ENCODE measurements around the gene MOGAT2. TPM values are rescaled to one million over a fixed set of nuclear protein-coding genes. Genes with fewer than 3 reads are reported as not detected.

MOGAT2 gene
- total and polyA plus RNA-seq, 2 of the 13 experiments (the other 11 are each of a cell fraction or from before 2014, with no cell fraction given), result 27.2 to 27.8 TPM

DNA sequence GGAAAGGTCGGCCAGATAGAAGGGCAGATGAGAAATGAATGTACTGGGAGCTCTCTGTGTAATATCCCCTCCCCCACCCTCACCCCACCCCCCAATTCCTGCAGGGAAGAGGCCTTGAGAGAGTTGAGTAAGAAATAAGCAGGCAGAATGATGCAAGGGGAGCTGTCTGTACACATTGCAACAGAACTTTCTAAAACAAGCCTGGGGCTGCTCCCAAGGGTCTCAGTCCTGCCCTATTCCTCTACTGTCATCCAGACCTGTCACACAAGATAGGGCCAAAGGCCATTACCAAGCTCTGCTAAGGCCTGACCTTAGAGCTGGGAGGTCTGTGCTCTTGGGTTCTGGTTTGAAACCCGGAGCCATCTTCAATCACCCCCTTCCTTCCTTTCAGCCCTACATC, 45.2 kb downstream of the MOGAT2 start (continued):
- TF ChIP-seq, protein P1, sequence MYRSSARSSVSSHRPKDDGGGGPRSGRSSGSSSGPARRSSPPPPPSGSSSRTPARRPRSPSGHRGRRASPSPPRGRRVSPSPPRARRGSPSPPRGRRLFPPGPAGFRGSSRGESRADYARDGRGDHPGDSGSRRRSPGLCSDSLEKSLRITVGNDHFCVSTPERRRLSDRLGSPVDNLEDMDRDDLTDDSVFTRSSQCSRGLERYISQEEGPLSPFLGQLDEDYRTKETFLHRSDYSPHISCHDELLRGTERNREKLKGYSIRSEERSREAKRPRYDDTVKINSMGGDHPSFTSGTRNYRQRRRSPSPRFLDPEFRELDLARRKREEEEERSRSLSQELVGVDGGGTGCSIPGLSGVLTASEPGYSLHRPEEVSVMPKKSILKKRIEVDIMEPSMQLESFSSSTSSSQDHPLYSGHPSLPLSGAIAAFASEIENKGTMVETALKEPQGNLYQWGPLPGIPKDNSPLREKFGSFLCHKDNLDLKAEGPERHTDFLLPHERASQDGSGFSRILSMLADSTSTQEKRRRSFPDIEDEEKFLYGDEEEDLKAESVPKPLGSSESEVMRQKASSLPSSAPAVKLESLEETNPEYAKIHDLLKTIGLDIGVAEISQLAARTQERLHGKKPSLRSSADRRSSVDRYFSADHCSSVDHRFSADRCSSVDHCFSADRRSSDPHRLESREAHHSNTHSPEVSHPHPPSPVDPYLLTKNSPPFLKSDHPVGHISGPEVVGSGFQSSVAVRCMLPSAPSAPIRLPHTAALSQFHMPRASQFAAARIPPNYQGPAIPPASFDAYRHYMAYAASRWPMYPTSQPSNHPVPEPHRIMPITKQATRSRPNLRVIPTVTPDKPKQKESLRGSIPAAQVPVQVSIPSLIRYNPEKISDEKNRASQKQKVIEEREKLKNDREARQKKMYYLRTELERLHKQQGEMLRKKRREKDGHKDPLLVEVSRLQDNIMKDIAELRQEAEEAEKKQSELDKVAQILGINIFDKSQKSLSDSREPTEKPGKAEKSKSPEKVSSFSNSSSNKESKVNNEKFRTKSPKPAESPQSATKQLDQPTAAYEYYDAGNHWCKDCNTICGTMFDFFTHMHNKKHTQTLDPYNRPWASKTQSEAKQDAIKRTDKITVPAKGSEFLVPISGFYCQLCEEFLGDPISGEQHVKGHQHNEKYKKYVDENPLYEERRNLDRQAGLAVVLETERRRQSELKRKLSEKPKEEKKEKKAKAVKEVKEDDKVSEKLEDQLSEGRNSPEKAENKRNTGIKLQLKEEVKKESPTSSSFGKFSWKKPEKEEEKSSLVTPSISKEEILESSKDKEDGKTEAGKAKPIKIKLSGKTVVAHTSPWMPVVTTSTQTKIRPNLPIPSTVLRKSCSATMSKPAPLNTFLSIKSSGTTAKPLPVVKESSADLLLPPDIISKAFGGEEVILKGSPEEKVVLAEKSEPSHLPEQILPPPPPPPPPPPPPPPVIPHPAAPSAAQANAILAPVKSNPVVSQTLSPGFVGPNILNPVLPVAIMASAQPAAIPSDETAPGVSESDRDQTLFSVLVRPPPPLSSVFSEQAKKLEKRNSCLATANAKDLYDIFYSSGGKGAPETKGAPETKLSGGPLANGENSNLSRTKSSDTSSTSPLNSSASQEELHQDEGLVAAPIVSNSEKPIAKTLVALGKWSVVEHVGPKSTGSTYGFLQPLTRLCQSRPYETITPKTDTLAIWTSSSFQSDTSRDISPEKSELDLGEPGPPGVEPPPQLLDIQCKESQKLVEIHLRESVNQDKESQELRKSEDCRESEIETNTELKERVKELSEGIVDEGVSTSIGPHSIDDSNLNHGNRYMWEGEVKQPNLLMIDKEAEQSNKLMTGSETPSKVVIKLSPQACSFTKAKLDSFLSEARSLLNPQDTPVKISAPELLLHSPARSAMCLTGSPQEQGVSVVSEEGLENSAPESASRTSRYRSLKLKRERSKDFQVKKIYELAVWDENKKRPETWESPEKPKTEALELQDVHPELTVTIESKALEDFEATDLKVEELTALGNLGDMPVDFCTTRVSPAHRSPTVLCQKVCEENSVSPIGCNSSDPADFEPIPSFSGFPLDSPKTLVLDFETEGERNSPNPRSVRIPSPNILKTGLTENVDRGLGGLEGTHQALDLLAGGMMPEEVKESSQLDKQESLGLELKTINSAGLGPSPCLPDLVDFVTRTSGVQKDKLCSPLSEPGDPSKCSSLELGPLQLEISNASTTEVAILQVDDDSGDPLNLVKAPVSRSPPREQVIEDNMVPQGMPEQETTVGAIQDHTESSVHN (CRISPR knock-in tag; IDR thresholded peaks at IDR 0.05), result no peak
- TF ChIP-seq CEBPG (CRISPR knock-in tag; IDR thresholded peaks at IDR 0.05) (peak; percentile 96), ZSCAN29 (CRISPR knock-in tag; conservative IDR thresholded peaks at IDR 0.05) (no peak), SRY (CRISPR knock-in tag; IDR thresholded peaks at IDR 0.05) (no peak), CREM (IDR thresholded peaks at IDR 0.05) (peak; percentile 70; the same call in 1 of the 2 replicates), CREM (CRISPR knock-in tag; IDR thresholded peaks at IDR 0.05) (no peak), ZNF256 (CRISPR knock-in tag; conservative IDR thresholded peaks at IDR 0.05) (no peak), ZNF136 (CRISPR knock-in tag; IDR thresholded peaks at IDR 0.05; ENCODE audit: low read depth) (no peak), AHR (CRISPR knock-in tag; IDR thresholded peaks at IDR 0.05) (no peak), ZNF644 (CRISPR knock-in tag; IDR thresholded peaks at IDR 0.05; ENCODE audit: low read depth) (peak; percentile 57; the same call in 1 of the 2 replicates), ZNF891 (CRISPR knock-in tag; IDR thresholded peaks at IDR 0.05) (no peak)
- TF ChIP-seq, protein P2, sequence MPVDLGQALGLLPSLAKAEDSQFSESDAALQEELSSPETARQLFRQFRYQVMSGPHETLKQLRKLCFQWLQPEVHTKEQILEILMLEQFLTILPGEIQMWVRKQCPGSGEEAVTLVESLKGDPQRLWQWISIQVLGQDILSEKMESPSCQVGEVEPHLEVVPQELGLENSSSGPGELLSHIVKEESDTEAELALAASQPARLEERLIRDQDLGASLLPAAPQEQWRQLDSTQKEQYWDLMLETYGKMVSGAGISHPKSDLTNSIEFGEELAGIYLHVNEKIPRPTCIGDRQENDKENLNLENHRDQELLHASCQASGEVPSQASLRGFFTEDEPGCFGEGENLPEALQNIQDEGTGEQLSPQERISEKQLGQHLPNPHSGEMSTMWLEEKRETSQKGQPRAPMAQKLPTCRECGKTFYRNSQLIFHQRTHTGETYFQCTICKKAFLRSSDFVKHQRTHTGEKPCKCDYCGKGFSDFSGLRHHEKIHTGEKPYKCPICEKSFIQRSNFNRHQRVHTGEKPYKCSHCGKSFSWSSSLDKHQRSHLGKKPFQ (CRISPR knock-in tag; IDR thresholded peaks at IDR 0.05; ENCODE audit: insufficient replicate concordance), result no peak
- TF ChIP-seq, protein P3, sequence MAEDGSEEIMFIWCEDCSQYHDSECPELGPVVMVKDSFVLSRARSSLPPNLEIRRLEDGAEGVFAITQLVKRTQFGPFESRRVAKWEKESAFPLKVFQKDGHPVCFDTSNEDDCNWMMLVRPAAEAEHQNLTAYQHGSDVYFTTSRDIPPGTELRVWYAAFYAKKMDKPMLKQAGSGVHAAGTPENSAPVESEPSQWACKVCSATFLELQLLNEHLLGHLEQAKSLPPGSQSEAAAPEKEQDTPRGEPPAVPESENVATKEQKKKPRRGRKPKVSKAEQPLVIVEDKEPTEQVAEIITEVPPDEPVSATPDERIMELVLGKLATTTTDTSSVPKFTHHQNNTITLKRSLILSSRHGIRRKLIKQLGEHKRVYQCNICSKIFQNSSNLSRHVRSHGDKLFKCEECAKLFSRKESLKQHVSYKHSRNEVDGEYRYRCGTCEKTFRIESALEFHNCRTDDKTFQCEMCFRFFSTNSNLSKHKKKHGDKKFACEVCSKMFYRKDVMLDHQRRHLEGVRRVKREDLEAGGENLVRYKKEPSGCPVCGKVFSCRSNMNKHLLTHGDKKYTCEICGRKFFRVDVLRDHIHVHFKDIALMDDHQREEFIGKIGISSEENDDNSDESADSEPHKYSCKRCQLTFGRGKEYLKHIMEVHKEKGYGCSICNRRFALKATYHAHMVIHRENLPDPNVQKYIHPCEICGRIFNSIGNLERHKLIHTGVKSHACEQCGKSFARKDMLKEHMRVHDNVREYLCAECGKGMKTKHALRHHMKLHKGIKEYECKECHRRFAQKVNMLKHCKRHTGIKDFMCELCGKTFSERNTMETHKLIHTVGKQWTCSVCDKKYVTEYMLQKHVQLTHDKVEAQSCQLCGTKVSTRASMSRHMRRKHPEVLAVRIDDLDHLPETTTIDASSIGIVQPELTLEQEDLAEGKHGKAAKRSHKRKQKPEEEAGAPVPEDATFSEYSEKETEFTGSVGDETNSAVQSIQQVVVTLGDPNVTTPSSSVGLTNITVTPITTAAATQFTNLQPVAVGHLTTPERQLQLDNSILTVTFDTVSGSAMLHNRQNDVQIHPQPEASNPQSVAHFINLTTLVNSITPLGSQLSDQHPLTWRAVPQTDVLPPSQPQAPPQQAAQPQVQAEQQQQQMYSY (CRISPR knock-in tag; IDR thresholded peaks at IDR 0.05), result no peak
- TF ChIP-seq, protein P4, sequence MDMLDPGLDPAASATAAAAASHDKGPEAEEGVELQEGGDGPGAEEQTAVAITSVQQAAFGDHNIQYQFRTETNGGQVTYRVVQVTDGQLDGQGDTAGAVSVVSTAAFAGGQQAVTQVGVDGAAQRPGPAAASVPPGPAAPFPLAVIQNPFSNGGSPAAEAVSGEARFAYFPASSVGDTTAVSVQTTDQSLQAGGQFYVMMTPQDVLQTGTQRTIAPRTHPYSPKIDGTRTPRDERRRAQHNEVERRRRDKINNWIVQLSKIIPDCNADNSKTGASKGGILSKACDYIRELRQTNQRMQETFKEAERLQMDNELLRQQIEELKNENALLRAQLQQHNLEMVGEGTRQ (IDR thresholded peaks at IDR 0.05; ENCODE audit: low read depth, low read length), result no peak
- TF ChIP-seq, protein P4 (CRISPR knock-in tag; IDR thresholded peaks at IDR 0.05; ENCODE audit: borderline replicate concordance), result no peak
